ENCODE data around the gene ATP6V1G1.
"Not testable (repeated sequence)": the region's sequence is repeated elsewhere in the genome, so short reads cannot be mapped to it uniquely, and the experiment has no call there.

ATP6V1G1 gene

GRCh38 chr9:114560956-114561355, 26.6 kb upstream of the ATP6V1G1 start:
- no peak for DNase-seq (ENCODE audit: low read depth)
- no peak overlapping the region for H3K4me3 ChIP-seq (ENCODE audit: low read depth, low read length)
- TF ChIP-seq, protein P1, sequence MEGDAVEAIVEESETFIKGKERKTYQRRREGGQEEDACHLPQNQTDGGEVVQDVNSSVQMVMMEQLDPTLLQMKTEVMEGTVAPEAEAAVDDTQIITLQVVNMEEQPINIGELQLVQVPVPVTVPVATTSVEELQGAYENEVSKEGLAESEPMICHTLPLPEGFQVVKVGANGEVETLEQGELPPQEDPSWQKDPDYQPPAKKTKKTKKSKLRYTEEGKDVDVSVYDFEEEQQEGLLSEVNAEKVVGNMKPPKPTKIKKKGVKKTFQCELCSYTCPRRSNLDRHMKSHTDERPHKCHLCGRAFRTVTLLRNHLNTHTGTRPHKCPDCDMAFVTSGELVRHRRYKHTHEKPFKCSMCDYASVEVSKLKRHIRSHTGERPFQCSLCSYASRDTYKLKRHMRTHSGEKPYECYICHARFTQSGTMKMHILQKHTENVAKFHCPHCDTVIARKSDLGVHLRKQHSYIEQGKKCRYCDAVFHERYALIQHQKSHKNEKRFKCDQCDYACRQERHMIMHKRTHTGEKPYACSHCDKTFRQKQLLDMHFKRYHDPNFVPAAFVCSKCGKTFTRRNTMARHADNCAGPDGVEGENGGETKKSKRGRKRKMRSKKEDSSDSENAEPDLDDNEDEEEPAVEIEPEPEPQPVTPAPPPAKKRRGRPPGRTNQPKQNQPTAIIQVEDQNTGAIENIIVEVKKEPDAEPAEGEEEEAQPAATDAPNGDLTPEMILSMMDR (IDR thresholded peaks at IDR 0.05; ENCODE audit: insufficient read depth, low read depth, low read length, missing control alignments), result no peak

DNA sequence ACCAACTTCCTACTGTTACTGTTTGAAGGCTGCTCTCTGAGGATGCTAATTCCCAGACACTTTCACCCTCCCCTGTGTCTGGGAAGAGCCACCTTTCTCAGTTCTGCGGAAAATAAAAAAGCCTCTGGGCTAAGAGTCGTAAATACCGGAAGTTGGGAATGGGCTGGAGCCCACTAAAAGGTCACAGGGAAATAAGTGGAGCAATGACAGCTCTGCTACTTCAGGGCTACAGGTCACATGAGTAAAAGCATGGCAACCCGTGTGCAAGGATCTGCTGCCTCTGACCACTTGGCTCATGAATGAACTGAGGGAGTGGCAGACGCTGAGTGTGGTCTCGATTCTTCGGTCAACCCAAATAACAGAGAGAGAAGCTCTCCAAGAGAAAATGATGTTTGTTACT, 25.8 kb upstream of the ATP6V1G1 start:
- no peak for DNase-seq (ENCODE audit: low read depth)
- TF ChIP-seq, protein P1 (IDR thresholded peaks at IDR 0.05; ENCODE audit: insufficient read depth, low read depth, low read length, missing control alignments), result no peak
- H3K4me3 ChIP-seq (ENCODE audit: low read depth, low read length), result no peak overlapping the region

DNA sequence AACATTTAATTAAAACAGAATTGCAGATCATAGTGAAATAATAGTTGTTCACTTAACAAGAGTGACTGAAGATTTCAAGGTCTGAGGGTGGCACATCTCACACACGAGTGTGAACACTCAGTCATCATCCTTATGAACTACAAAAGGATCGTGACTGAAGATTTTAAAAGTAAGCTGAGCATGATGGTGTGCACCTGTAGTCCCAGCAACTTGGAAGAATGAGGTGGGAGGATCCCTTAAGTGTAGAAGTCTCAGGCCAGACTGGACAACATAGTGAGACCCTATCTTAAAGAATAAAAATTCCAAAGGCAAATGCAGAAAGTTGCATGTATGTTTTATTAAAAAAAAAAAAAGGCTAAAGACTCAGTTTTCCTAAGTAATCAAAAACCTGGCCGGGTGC, 22.4 kb upstream of the ATP6V1G1 start:
- no peak overlapping the region for H3K4me3 ChIP-seq (ENCODE audit: low read depth, low read length)

GRCh38 chr9:114570742-114571141, 16.8 kb upstream of the ATP6V1G1 start:
- no peak for DNase-seq (ENCODE audit: low read depth)
- TF ChIP-seq, protein P1 (IDR thresholded peaks at IDR 0.05; ENCODE audit: insufficient read depth, low read depth, low read length, missing control alignments), result no peak

More for the DNA sequence above, 22.4 kb upstream of the ATP6V1G1 start:
- no peak for DNase-seq (ENCODE audit: low read depth)
- TF ChIP-seq, protein P1 (IDR thresholded peaks at IDR 0.05; ENCODE audit: insufficient read depth, low read depth, low read length, missing control alignments), result no peak

GRCh38 chr9:114571391-114571790, 16.2 kb upstream of the ATP6V1G1 start:
- TF ChIP-seq, protein P1 (IDR thresholded peaks at IDR 0.05; ENCODE audit: insufficient read depth, low read depth, low read length, missing control alignments), result no peak
- no peak overlapping the region for H3K4me3 ChIP-seq (ENCODE audit: low read depth, low read length)
- DNase-seq (ENCODE audit: low read depth), result no peak

More at GRCh38 chr9:114570742-114571141, 16.8 kb upstream of the ATP6V1G1 start:
- H3K4me3 ChIP-seq (ENCODE audit: low read depth, low read length), result no peak overlapping the region

- no peak overlapping the region for H3K4me3 ChIP-seq (ENCODE audit: low read depth, low read length)
- DNase-seq (ENCODE audit: low read depth), result no peak
- TF ChIP-seq, protein P1 (IDR thresholded peaks at IDR 0.05; ENCODE audit: insufficient read depth, low read depth, low read length, missing control alignments), result no peak
Measured at GRCh38 chr9:114572199-114572598, 15.4 kb upstream of the ATP6V1G1 start.

GRCh38 chr9:114574438-114574837, 13.1 kb upstream of the ATP6V1G1 start:
- no peak for DNase-seq (ENCODE audit: low read depth)
- TF ChIP-seq, protein P1 (IDR thresholded peaks at IDR 0.05; ENCODE audit: insufficient read depth, low read depth, low read length, missing control alignments), result no peak
- no peak overlapping the region for H3K4me3 ChIP-seq (ENCODE audit: low read depth, low read length)

- not testable (repeated sequence) for H3K4me3 ChIP-seq (ENCODE audit: low read depth, low read length); DNase-seq (ENCODE audit: low read depth)
Measured at GRCh38 chr9:114576779-114577178, 10.8 kb upstream of the ATP6V1G1 start.

DNA sequence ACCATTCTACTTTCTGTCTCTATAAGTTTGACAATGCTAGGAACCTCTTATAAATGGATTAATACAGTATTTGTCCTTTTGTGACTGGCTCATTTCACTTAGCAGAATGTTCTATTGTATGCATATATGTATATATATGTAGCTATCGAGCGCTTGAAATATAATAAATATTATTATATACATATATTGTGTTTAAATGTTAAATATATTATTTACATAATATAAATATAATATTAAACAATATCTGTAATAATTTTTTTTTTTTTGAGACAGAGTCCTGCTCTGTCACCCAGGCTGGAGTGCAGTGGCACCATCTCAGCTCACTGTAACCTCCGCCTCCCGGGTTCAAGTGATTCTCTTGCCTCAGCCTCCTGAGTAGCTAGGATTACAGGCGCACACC, 9.4 kb upstream of the ATP6V1G1 start:
- H3K4me3 ChIP-seq (ENCODE audit: low read depth, low read length); DNase-seq (ENCODE audit: low read depth): not testable (repeated sequence)
